Activated CD4-positive, alpha-beta T cell treated with anti-CD3 and anti-CD28 coated beads for 48 hours (primary cell): ENCODE measurements around the gene TAPBPL.

Experiments used
- DNase-seq: peaks from one replicate; pipeline ENCODE4 v3.0.0-alpha.2; 2020

The TAPBPL gene

DNA sequence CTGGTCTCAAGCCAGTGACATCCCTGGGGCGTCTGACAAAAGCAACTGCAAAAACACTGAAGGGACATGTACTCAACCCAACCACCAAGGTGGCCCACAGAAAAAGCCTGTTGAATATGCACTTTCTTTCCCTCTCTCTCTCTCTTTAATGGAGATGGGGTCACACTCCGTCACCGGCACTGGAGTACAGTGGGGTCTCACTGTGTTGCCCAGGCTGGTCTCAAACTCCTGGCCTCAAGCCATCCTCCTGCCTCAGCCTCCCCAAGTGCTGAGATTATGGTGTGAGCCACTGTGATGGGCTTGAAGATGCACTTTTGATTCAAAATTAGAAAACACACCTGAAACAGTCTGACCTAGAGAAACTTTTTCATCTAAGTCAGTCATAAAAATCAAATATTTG lies 14.3 kb upstream of the TAPBPL start:
- DNase-seq, result no peak

DNA sequence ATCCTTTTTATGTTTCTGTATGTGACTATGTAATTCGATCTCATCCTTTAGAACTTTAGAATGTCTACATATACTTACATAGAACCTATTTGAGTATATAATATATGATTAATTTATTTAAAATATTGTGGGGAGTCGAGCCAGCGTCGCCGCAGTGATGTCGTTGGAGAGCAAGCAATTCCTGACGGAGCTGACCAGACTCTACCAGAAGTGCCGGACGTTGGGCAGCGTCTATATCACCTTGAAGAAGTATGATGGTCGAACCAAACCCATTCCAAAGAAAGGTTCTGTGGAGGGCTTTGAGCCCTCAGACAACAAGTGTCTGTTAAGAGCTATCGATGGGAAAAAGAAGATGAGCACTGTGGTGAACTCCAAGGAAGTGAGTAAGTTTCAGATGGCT lies 13.5 kb upstream of the TAPBPL start:
- DNase-seq, result no peak

DNA sequence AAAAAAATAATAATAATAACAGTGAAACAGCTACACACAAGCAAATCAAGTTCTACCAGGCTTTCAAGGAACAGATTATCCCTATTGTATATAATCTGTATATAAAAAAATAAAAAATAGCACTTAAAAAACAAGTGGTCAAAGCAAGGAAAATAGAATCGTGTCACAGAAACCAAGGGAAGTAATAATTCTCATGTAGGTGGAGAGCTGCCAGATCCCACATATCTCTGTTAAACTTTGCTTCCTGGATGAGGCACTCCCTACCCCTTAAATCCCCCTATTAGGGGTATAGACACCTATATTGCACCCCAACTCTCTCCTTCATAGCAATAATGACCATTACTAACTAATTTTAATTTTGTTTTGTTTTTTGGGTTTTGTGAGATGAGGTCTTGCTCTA lies 11.5 kb upstream of the TAPBPL start:
- DNase-seq, result no peak

DNA sequence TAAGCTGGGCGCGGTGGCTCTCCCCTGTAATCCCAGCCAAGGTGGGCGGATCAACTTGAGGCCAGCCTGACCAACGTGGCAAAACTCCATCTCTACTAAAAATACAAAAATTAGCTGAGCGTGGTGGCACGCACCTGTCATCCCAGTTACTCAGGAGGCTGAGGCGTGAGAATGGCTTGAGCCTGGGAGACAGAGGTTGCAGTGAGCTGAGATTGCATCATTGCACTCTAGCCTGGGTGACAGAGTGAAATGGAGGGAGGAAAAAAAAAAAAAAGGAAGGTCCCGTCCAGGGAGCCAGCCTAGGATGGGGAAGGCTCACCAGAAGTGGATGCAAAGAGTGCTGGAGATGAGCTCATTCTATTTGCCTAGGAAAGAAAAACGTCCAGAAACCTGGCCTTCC lies 9.0 kb upstream of the TAPBPL start:
- DNase-seq, result no peak

DNA sequence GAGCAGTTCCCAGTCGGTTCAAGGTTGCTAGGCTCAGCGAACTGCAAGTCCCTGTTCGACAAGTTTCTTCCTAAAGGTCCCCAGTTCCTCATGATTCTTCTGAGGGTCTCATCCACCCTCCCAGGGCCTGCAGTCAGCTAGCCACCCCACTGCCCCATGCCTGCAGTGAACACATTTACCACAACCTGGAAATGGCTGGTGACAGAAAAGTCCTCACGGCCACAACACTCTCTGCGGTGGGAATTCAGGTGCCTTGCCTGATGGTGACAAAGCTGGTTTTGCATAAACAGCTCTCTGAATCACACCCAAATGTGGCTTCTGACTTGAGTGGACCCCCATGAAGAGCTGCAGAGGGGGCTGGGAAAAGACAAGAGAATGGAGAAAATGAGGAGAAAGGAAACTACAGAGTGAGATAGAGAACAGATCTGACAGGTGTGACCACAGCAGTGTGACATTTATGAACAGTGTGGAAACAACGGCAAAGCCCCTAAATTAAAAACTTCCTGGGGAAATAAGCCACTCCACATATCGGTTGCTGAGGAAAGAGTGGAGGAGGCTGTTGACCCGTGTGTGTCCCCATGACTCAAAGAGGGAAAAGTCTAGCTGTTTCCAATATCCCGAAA lies 8.4 kb upstream of the TAPBPL start:
- peak; percentile 74 for DNase-seq

DNA sequence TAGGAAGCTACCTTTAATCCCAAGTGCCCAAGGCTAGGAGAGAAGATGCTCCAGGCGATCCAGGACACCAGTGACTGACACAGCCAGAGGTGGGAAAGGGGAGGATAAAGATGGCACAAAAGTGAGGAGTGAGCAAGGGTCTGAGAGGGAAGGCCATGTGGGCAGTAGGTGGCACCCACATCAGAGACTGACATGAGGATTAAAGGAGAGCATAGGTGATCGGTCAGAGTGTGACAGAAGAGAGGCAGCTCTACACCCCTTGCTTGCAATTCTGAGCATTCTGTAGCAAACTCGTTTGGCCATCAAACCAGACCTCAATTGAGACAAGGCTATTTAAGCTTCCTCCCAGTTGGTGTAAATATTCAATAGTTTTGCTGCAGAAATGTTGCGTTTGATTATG lies 7.8 kb upstream of the TAPBPL start:
- no peak for DNase-seq

DNA sequence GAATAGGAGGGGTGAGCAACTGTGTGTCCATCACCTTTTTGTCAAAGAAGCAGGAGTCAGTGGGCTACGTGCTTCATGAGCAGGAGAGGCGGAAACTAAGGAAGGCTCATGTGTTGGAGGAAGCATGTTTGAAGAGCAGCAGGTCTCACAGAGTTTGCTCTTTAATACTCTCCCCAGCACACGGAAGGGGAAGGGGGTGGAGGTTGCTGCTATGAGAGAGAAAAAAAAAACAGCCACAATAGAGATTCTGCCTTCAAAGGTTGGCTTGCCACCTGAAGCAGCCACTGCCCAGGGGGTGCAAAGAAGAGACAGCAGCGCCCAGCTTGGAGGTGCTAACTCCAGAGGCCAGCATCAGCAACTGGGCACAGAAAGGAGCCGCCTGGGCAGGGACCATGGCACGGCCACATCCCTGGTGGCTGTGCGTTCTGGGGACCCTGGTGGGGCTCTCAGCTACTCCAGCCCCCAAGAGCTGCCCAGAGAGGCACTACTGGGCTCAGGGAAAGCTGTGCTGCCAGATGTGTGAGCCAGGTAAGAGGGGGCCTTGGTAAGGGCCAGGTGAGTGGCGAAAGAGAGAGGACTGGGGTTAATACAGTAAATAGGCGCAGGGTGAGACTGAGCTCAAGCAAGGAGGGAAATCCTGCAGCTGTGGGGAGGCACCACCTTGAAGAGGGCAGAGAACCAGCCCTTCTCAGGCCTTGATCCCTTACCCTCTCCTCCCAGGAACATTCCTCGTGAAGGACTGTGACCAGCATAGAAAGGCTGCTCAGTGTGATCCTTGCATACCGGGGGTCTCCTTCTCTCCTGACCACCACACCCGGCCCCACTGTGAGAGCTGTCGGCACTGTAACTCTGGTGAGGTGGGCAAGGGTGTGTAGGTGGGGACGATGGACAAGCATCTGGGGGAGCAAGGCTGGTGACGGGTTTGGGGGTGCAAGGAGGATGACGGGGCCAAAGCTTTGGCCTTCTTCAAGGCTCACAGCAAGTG lies 6.8 kb upstream of the TAPBPL start, which contains the start of gene CD27:
Gene CD27 (plus strand): TSS at position 252 of the 985 bp plus-strand sequence. CDS start 141 bp downstream, at position 393.
- no peak for DNase-seq

DNA sequence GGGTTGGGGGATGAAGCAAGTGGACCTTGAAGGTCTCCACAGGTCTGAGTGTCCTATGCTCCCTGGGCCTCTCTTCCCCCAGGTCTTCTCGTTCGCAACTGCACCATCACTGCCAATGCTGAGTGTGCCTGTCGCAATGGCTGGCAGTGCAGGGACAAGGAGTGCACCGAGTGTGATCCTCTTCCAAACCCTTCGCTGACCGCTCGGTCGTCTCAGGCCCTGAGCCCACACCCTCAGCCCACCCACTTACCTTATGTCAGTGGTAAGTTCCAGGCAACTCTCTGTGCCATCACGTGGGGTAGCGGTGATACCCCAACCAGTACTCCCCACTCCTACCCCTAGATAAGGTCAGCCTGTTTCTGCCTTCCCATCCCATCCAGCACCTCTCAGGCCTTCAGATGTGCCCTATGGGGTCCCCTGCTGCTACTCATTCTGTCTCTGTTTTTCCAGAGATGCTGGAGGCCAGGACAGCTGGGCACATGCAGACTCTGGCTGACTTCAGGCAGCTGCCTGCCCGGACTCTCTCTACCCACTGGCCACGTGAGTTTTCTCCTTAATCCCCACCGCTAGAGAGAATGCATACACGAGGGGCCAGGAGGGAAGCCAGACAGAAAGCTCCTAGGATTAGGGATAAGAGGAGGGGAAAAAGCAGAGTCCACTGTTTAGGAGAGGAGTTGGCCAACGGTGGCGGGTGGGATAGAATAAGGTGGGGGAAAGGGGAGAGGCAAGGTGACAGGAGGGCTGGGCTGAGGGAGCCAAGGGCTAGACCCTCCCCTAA lies 1.6 kb upstream of the TAPBPL start:
- no peak for DNase-seq

DNA sequence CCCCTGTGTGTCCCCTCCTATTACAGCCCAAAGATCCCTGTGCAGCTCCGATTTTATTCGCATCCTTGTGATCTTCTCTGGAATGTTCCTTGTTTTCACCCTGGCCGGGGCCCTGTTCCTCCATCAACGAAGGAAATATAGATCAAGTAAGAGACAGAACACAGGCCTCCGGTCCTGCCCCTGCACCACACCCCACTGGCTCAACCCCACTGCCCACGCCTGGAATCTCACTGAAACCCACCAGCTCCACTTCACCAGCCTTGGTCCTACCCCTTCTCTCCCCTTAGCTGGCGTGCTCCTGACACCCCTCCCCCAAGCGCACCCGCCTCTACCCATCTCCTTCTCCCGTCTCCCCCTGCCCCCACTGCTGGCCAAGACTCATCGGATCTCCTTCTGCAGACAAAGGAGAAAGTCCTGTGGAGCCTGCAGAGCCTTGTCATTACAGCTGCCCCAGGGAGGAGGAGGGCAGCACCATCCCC lies 934 bp upstream of the TAPBPL start:
- peak; percentile 56 for DNase-seq

DNA sequence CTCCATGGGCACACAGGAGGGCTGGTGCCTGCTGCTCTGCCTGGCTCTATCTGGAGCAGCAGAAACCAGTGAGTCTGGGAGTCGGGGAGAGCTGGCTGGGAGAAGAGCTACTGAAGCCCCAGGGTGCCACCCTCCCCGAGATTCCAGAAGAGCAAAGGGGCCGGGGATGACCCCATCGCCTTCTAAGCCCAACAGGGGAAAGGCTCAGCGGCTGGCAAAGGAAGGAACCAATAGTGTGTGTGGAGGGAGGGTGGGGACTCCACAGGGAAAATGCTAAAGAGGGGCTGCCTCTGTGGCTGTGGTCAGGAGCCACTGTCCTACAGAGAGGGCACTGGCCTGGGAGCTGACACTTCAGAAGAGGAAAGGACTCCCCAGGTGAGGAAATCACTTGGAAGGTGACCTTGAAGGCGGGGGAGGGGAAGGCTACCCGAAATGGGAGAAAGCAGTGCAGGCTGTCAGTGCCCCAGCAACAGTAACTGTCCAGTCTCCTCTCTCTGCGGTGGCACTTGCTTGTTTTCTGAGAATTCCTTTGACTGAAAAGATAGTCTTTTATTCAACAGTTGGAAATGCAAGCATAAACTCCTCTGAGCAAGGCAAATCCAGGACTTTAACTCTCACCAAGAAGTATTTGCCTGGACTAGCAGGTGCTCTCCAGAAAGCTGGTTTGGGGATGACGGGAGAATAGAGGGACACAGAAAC lies 552 bp downstream of the TAPBPL start:
- DNase-seq, result no peak

DNA sequence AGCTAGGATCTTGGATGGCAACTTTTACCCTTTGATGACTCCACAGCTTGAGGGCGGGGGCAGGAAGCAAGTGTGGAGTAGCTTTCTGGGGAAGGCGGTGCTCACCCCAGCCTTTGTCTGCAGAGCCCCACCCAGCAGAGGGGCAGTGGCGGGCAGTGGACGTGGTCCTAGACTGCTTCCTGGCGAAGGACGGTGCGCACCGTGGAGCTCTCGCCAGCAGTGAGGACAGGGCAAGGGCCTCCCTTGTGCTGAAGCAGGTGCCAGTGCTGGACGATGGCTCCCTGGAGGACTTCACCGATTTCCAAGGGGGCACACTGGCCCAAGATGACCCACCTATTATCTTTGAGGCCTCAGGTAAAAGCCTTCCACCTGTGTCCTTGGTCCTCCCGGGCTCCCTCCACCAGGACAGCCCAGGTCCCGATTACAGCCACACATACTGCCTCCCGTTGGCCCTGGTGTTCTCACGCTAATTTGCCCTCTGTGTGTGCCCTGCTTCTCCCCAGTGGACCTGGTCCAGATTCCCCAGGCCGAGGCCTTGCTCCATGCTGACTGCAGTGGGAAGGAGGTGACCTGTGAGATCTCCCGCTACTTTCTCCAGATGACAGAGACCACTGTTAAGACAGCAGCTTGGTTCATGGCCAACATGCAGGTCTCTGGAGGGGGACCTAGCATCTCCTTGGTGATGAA lies 1.2 kb downstream of the TAPBPL start:
- no peak for DNase-seq

DNA sequence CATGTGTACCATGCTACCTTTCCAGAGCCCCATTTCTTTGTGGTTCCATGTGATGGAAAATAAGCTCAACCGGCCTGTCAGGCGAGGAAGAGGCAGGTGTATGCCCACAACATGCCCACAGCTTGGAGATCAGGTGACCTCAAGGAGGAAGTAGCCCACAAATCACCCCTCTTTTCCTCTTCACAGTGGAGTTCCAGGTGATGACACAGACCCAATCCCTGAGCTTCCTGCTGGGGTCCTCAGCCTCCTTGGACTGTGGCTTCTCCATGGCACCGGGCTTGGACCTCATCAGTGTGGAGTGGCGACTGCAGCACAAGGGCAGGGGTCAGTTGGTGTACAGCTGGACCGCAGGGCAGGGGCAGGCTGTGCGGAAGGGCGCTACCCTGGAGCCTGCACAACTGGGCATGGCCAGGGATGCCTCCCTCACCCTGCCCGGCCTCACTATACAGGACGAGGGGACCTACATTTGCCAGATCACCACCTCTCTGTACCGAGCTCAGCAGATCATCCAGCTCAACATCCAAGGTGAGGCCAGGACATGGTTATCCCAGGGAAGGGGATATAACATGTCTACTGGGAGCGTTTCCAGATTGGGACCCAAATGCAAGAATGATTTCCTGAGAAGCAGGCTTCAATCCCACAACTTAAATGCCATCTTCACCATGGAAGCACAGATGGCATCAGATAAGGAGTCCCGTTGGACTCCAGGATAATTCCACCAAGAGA lies 5.5 kb downstream of the TAPBPL start:
- no peak for DNase-seq

DNA sequence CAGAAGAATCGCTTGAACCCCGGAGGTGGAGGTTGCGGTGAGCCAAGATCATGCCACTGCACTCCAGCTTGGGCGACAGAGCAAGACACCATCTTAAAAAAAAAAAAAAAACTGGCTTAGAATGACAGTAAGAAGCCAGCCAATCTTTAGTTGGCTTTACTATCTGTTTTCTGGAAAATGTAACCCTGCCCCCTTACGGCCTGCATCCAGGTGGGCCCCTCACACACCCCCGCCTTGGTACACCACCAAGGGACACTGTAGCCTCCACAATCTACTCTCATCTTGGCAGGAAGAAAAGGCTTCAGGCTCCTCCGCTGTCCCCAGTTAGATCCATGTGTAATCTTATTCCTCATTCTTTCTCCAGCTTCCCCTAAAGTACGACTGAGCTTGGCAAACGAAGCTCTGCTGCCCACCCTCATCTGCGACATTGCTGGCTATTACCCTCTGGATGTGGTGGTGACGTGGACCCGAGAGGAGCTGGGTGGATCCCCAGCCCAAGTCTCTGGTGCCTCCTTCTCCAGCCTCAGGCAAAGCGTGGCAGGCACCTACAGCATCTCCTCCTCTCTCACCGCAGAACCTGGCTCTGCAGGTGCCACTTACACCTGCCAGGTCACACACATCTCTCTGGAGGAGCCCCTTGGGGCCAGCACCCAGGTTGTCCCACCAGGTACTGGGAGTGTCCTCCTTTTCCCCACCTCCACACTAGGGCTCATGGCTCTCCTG lies 6.6 kb downstream of the TAPBPL start:
- no peak for DNase-seq

DNA sequence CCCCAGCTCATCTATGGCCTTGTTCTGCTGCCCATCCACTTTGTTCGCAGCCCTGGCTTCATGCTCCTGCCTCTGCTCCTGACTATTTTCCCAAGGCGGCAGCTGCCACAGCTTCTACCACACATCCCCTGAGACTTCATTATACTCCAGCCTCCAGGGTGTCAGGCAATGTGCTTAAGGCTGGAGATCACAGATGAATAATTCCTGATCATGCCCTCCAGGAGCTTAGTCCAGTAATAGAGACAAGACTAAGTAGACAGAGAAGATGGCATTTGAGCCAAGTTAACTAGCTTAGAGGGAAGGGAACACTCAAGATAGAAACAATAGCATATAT lies 7.1 kb downstream of the TAPBPL start:
- no peak for DNase-seq

DNA sequence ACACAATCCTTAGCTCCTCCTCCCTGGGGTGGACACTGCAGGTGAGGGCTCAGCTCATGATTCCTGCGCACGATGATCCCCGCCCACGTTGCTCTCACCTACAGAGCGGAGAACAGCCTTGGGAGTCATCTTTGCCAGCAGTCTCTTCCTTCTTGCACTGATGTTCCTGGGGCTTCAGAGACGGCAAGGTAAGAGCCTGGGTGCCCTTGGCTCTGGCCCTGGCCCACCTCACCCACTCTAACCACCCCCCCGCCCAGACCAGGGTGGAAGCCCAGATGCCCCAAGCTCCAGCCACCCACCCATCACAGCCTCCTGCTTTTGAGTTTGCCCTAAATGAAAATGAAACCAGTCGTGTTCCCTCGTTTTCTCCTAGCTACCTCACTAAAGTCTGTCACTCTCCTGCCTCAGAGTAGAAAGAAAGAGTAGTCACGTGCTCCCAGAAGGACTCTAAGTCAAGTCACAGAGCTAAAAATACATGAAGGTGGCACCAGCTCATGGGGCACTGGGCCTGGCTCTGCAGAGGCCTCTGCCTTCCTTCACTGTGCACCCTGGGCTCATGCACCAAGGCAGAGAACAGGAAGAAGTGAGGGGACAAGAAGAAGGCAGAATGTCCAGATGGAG lies 9.0 kb downstream of the TAPBPL start:
- DNase-seq, result peak; percentile 64

DNA sequence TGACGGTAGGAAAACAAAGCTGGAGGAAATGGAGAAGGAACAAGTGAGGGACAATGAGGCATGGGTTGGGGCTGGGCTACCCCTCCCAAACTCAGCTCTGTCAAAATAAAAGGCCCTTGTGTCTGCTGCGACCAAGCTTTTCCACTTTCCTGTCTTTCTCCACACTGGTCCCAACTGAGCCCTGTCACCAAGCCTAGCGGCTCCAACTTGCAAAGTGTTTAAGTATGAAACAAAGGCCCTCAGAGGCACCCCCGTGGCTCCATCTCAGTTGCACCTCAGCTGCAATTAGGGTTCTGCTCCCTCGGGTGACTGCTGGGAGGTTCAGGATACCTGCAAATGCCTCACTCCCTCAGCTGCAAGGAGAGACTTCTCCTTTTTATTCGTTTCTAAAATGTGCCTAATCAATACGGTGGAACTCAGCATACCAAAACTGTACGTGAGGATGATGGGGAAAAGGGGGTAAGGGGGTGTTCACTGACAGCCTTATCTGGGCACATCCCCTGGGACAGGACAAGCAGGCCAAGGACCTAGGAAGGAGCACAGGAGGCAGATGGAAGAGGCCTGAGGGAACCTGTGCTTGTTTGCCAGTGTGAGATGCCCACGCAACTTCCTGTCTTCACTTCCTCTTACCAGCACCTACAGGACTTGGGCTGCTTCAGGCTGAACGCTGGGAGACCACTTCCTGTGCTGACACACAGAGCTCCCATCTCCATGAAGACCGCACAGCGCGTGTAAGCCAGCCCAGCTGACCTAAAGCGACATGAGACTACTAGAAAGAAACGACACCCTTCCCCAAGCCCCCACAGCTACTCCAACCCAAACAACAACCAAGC lies 9.8 kb downstream of the TAPBPL start:
- peak; percentile 89 for DNase-seq

DNA sequence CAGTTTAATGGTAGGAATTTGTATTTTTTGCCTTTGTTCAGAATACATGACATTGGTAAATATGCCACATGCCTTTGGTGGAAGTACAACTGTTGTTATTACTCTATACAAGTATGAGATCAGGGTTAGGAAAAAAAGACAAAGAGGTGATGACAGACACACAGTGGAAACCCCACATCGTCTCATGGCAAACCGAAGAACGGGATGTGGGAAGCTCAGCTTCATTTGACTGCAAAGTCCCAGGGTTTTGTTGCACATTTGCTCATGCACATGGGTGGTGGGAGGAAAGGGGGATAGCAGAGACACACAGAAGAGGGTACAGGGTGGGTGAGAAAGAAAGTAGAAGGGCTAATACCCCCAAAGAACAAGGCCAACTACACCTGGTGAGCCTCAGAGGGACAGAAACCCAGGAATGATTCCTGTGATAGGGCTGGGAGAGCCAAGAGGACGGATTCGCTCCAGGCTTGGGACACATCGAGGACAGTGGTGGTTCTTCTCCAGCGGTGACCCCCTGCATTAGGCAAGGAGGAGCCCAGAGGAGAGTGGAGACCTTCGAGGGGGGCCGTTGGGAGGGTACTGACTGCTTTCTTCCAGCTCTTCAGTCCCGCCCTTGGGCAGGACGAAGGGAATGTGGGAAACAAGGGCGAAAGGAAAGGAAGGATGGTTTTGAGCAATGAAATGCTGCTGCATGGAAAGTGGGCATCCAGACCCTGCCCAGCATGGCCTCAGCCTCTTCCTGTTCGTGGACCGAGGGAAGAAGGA lies 10.6 kb downstream of the TAPBPL start:
- DNase-seq, result peak; percentile 57

DNA sequence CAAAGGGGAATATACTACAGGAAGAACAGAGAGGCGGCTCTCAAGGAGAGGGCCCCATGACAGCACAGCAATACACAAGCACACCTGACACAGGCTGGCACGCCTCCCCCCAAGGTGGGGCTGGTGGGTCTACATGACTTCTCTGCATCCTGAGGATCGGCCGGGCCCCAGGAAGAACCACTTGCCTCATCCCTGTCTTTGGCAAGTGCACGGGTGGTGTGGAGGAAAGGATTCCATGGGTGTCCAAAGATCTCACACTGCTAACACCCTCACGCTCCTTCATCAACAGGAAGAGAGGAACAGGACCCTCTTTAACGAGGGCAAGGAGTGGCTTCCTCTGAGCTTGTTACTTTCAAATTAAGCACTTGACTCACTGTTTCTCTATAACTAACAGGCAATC lies 11.4 kb downstream of the TAPBPL start:
- no peak for DNase-seq

DNA sequence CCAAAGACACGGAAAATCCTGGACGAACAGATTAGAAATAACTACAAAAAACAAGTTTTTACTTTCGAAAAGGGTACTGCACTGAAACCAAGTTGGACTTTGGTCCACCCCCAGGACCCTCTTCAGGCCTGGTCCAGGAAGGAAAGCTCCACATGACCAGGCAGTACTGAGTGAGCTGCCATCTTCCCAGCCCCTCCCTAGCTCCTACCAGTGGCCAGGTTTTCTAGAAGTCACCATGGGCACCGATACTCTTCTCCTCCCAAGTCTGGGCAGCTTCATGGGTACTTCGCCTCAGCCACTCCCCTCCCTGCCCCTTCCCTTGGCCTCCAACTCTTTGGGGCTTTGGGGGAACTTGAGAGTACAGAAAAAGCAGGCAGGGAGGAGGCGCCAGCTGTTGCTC lies 12.0 kb downstream of the TAPBPL start:
- no peak for DNase-seq
